A549 (cell line): ENCODE measurements around the gene MDC1. TPM values are rescaled to one million over a fixed set of nuclear protein-coding genes. Genes with fewer than 3 reads are reported as not detected.

Experiments used
- ATAC-seq, 2 experiments: fragments of 200-7000 bp in 1 of 2; fragments of >200 bp in 1 of 2; cut with Nextera tagmentation in 1 of 2; cut with Tn5 transposase in 1 of 2; 3 replicates each; pipeline versions ENCODE4 v1.8.0 to v1.9.1; 2018 to 2020; ENCODE audit warnings: mild to moderate bottlenecking in 1 of 2, moderate library complexity in 1 of 2
- CTCF ChIA-PET: fragments of 300-600 bp; sonication (Branson Sonifier 250); formaldehyde crosslinking; extraction: SDS; loops from one replicate; lab custom pipeline; 2021; ENCODE audit warnings: antibody characterized with exemption, inconsistent platforms; lab: Yijun Ruan, JAX
- POLR2A ChIA-PET: fragments of 350-600 bp; formaldehyde crosslinking; extraction: SDS; loops from one replicate; lab custom pipeline; 2021; ENCODE audit warnings: antibody characterized with exemption, inconsistent platforms; lab: Yijun Ruan, JAX
- DNase-seq, 2 experiments: peaks; one replicate each; pipeline versions ENCODE4 v3.0.0 to v3.0.0-alpha.2; 2011 to 2016; ENCODE audit warnings: low read depth in 1 of 2, low spot score in 1 of 2
- FAIRE-seq: peaks from 2 replicates; lab custom pipeline; 2011; peaks lifted over from hg19 to GRCh38; lab: Jason Lieb, UNC
- H3K27ac ChIP-seq, 2 experiments: fragments of >200 bp; sonication (Bioruptor Twin); formaldehyde crosslinking; 3 replicates each; pipeline ENCODE4 v1.5.1; 2016 to 2017
- H3K4me1 ChIP-seq: fragments of >200 bp; sonication (Bioruptor Twin); formaldehyde crosslinking; 3 replicates; pipeline ENCODE4 v1.6.1; 2016
- H3K4me2 ChIP-seq: fragments of >200 bp; sonication (Bioruptor Twin); formaldehyde crosslinking; 3 replicates; pipeline ENCODE4 v1.6.1; 2016
- H3K4me3 ChIP-seq: fragments of >200 bp; sonication (Bioruptor Twin); formaldehyde crosslinking; 3 replicates; pipeline ENCODE4 v1.5.1; 2016
- H3K9me3 ChIP-seq: fragments of >200 bp; sonication (Bioruptor Twin); formaldehyde crosslinking; 3 replicates; pipeline ENCODE4 v1.6.1; 2016
- CEBPB ChIP-seq, 2 experiments: fragments of >200 bp in 1 of 2; sonication (Bioruptor Twin) in 1 of 2; formaldehyde crosslinking in 1 of 2; IDR thresholded peaks; 2 replicates each; pipeline ENCODE4 v1.6.1; 2012 to 2016
- CHD4 ChIP-seq: fragments of 200-600 bp; sonication (generic); IDR thresholded peaks from 2 replicates; pipeline ENCODE4 v1.6.1; 2016; ENCODE audit warnings: antibody characterized with exemption, mild to moderate bottlenecking, borderline replicate concordance
- EHF ChIP-seq: fragments of 250-450 bp; sonication (Bioruptor Pico); IDR thresholded peaks from 2 replicates; pipeline ENCODE4 v1.5.0; 2020; ENCODE audit warnings: mild to moderate bottlenecking
- EHMT2 ChIP-seq: fragments of 200-600 bp; sonication (generic); IDR thresholded peaks from 2 replicates; pipeline ENCODE4 v1.6.1; 2016; ENCODE audit warnings: antibody characterized with exemption, low read depth, mild to moderate bottlenecking, moderate library complexity
- EP300 ChIP-seq, 2 experiments: fragments of >200 bp; sonication (Bioruptor Twin); formaldehyde crosslinking; IDR thresholded peaks; 2 replicates in 1 of 2; 3 replicates in 1 of 2; pipeline ENCODE4 v1.6.1; 2016 to 2017
- ESRRA ChIP-seq: fragments of 150-350 bp; IDR thresholded peaks from 2 replicates; pipeline ENCODE4 v1.6.1; 2014; ENCODE audit warnings: mild to moderate bottlenecking, low read length, borderline replicate concordance
- FOSB ChIP-seq: fragments of 250-450 bp; sonication (Bioruptor Pico); IDR thresholded peaks from 2 replicates; pipeline ENCODE4 v1.5.0; 2020; ENCODE audit warnings: mild to moderate bottlenecking, moderate library complexity
- HOXA7 ChIP-seq: fragments of 250-450 bp; sonication (Bioruptor Pico); IDR thresholded peaks from 2 replicates; pipeline ENCODE4 v1.5.0; 2020; ENCODE audit warnings: mild to moderate bottlenecking, moderate library complexity
- HOXB13 ChIP-seq: fragments of 250-450 bp; sonication (Bioruptor Pico); IDR thresholded peaks from 2 replicates; pipeline ENCODE4 v1.5.0; 2020; ENCODE audit warnings: low read depth, mild to moderate bottlenecking, moderate library complexity
- KDM1A ChIP-seq: fragments of 200-600 bp; sonication (generic); IDR thresholded peaks from 2 replicates; pipeline ENCODE4 v1.6.1; 2016; ENCODE audit warnings: low read depth, mild to moderate bottlenecking
- MYC ChIP-seq: IDR thresholded peaks from 2 replicates; pipeline ENCODE4 v1.6.1; 2012; ENCODE audit warnings: mild to moderate bottlenecking, inconsistent platforms, low read length, improper control_type of control experiment, borderline replicate concordance
- NR3C1 ChIP-seq: fragments of >200 bp; sonication (Bioruptor Twin); formaldehyde crosslinking; IDR thresholded peaks from 3 replicates; pipeline ENCODE4 v1.6.1; 2017
- PHF8 ChIP-seq: fragments of 200-600 bp; sonication (generic); IDR thresholded peaks from 2 replicates; pipeline ENCODE4 v1.6.1; 2016; ENCODE audit warnings: low read depth, mild to moderate bottlenecking, antibody characterized with exemption, moderate library complexity, borderline replicate concordance
- RAD21 ChIP-seq, 2 experiments: fragments of >200 bp in 1 of 2; sonication (Bioruptor Twin) in 1 of 2; formaldehyde crosslinking in 1 of 2; IDR thresholded peaks in 1 of 2; conservative IDR thresholded peaks in 1 of 2; 2 replicates in 1 of 2; 3 replicates in 1 of 2; pipeline ENCODE4 v1.6.1; 2012 to 2018; ENCODE audit warnings: inconsistent platforms in 1 of 2
- WGBS: methylation state at CpG from one replicate; pipeline ENCODE4 v1.1.6; 2017; ENCODE audit errors: missing lambda C conversion rate; 5-methylcytosine and 5-hydroxymethylcytosine counted together
- polyA plus RNA-seq, 4 experiments: library from polyadenylated mRNA; depleted of rRNA in 3 of 4; stranded (reverse); fragments of >200 nt; fragmentation: RNase III in 1 of 4; extraction: RNeasy Plus Mini Kit Qiagen cat#74134 plus additional on column Dnase treatment in 1 of 4; gene quantifications; 2 replicates in 3 of 4; 3 replicates in 1 of 4; pipeline ENCODE4 v1.2.3, GENCODE V29; 2011 to 2017
- TF ChIP-seq, protein P1 (sequence below): fragments of >200 bp; sonication (Bioruptor Twin); formaldehyde crosslinking; IDR thresholded peaks from 3 replicates; pipeline ENCODE4 v1.5.1; 2016
- TF ChIP-seq, protein P2 (sequence below): fragments of 250-450 bp; sonication (Bioruptor Pico); IDR thresholded peaks from 2 replicates; pipeline ENCODE4 v1.5.0; 2020; ENCODE audit warnings: low read depth, mild to moderate bottlenecking, moderate library complexity
- TF ChIP-seq, protein P3 (sequence below): IDR thresholded peaks from 2 replicates; pipeline ENCODE4 v1.6.1; 2012; ENCODE audit warnings: low read depth, borderline replicate concordance
- TF ChIP-seq, protein P4 (sequence below): fragments of >200 bp; sonication (Bioruptor Twin); formaldehyde crosslinking; IDR thresholded peaks from 3 replicates; pipeline ENCODE4 v1.6.1; 2016
- TF ChIP-seq, protein P5 (sequence below): IDR thresholded peaks from 2 replicates; pipeline ENCODE4 v1.6.1; 2012
- TF ChIP-seq, protein P6 (sequence below): fragments of 450-650 bp; IDR thresholded peaks from 2 replicates; pipeline ENCODE4 v1.6.1; 2014; ENCODE audit warnings: antibody characterized with exemption

The MDC1 gene
- polyA plus RNA-seq, 2 of the 4 experiments (the other 2 are of a cell fraction) = 8.2 to 16.5 TPM

DNA sequence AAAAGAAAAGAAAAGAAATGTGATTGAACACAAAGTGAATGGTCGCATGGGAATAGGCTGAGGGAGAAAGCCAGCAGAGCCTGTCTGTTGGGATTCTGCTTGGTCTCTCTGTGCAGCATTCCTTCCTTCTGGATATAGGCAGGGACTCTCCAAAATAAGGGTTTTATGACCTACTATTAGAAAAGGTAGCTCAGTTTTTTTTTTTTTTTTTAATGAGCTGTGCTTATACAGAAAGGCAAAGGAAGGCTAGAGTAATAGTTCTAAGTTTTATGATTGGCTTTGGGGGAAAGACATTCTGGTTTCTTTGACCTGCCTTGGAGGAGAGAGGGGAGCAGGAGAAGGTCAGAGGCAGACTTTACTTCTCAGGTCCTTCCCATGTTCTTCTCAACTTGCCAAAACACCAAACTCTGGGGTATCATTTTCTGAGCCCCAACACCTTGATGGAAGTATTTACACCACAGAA, 46.1 kb upstream of the MDC1 start:
- Histone ChIP-seq H3K4me2 (peak overlapping the region; percentile 67), H3K27ac (peak overlapping the region; percentile 93 to 97), H3K4me1 (peaks cover 79% of the 10 kb centered on the region), H3K9me3 (no peaks in the 10 kb centered on the region), H3K4me3 (no peak overlapping the region)
- POLR2A ChIA-PET = interaction anchor here (1.0 to 2.3 kb wide), 2 partner anchors 11 to 19 kb away, joined by 3 to 12 read pairs; no protein-coding TSS in a partner anchor
- FAIRE-seq (no peak), ATAC-seq (no peak), DNase-seq (no peak)
- CTCF ChIA-PET = interaction anchor here (0.6 to 0.7 kb wide), 3 partner anchors 8 to 115 kb away, joined by 3 to 4 read pairs (median 4); no protein-coding TSS in a partner anchor
- WGBS = 74% methylated on average over 1 of the region's 1 CpG
- TF ChIP-seq, protein P1, sequence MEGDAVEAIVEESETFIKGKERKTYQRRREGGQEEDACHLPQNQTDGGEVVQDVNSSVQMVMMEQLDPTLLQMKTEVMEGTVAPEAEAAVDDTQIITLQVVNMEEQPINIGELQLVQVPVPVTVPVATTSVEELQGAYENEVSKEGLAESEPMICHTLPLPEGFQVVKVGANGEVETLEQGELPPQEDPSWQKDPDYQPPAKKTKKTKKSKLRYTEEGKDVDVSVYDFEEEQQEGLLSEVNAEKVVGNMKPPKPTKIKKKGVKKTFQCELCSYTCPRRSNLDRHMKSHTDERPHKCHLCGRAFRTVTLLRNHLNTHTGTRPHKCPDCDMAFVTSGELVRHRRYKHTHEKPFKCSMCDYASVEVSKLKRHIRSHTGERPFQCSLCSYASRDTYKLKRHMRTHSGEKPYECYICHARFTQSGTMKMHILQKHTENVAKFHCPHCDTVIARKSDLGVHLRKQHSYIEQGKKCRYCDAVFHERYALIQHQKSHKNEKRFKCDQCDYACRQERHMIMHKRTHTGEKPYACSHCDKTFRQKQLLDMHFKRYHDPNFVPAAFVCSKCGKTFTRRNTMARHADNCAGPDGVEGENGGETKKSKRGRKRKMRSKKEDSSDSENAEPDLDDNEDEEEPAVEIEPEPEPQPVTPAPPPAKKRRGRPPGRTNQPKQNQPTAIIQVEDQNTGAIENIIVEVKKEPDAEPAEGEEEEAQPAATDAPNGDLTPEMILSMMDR = no peak
- TF ChIP-seq, protein P2, sequence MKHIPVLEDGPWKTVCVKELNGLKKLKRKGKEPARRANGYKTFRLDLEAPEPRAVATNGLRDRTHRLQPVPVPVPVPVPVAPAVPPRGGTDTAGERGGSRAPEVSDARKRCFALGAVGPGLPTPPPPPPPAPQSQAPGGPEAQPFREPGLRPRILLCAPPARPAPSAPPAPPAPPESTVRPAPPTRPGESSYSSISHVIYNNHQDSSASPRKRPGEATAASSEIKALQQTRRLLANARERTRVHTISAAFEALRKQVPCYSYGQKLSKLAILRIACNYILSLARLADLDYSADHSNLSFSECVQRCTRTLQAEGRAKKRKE (CRISPR knock-in tag) = no peak
- TF ChIP-seq, protein P3, sequence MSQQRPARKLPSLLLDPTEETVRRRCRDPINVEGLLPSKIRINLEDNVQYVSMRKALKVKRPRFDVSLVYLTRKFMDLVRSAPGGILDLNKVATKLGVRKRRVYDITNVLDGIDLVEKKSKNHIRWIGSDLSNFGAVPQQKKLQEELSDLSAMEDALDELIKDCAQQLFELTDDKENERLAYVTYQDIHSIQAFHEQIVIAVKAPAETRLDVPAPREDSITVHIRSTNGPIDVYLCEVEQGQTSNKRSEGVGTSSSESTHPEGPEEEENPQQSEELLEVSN = no peak
- TF ChIP-seq CEBPB (IDR thresholded peaks at IDR 0.05) (no peak), ESRRA (no peak), EHMT2 (no peak), NR3C1 (no peak)
- TF ChIP-seq, protein P4, sequence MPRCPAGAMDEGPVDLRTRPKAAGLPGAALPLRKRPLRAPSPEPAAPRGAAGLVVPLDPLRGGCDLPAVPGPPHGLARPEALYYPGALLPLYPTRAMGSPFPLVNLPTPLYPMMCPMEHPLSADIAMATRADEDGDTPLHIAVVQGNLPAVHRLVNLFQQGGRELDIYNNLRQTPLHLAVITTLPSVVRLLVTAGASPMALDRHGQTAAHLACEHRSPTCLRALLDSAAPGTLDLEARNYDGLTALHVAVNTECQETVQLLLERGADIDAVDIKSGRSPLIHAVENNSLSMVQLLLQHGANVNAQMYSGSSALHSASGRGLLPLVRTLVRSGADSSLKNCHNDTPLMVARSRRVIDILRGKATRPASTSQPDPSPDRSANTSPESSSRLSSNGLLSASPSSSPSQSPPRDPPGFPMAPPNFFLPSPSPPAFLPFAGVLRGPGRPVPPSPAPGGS = no peak
- TF ChIP-seq, protein P5, sequence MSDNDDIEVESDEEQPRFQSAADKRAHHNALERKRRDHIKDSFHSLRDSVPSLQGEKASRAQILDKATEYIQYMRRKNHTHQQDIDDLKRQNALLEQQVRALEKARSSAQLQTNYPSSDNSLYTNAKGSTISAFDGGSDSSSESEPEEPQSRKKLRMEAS = no peak

DNA sequence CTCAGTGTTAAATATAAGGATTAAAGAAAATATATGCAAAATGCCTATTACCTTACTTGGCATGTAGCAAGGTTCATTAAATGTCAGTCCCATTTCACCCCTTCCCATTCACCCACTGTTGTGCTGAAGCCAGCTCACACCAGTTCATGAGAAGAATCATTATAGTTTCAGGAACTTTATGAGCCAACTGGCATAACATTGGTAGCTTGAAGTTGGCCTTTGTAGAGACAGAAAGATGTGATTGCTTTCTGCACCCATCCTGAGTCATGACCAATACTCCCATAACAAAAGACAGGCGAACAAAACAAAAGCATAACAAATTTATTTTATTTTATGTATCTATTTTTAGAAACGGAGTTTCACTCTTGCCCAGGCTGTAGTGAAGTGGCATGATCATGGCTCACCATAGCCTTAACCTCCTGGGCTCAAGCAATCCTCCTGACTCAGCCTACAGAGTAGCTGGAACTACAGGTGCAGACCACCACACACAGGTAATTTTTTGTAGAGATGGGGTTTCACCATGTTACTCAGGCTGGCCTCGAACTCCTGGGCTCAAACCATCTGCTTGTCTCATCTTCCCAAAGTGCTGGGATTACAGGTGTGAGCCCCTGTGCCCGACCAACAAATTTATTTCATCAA, 44.8 kb upstream of the MDC1 start:
- ATAC-seq = no peak
- POLR2A ChIA-PET = interaction anchor here (1.2 kb wide), 1 partner anchor 17 kb away, joined by 3 read pairs; the partner anchor contains the start of gene IER3

DNA sequence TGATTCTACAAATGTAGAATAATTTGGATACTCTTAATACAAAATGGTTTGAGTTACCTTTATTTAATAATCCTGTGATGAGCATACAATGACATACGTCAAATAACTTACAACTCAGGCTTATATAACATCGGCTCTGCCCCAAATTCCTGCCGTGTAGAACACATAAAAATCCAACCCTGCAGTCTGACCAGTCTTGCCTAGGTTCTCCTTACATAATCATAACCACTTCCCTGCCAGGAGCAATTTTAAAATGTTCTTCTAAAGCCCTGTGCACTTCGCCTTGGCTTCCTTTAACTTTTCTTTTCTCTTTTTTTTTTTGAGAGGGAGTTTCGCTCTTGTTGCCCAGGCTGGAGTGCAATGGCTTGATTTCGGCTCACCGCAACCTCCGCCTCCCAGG, 43.5 kb upstream of the MDC1 start:
- H3K27ac ChIP-seq = peak overlapping the region; percentile 86 to 97
- H3K4me2 ChIP-seq = no peak overlapping the region
- no peaks in the 10 kb centered on the region for H3K9me3 ChIP-seq
- no peak overlapping the region for H3K4me3 ChIP-seq
- ChIA-PET CTCF (interaction anchor here (1.2 kb wide), 1 partner anchor 118 kb away, joined by 3 read pairs; no protein-coding TSS in a partner anchor), POLR2A (no interaction called here)
- ATAC-seq = no peak
- 87% methylated on average over 8 of the region's 8 CpGs for WGBS
- TF ChIP-seq HOXB13 (CRISPR knock-in tag) = no peak
- peaks cover 73% of the 10 kb centered on the region for H3K4me1 ChIP-seq
- FAIRE-seq = no peak
- no peak for DNase-seq

More for the DNA sequence above, 44.8 kb upstream of the MDC1 start:
- H3K4me2 ChIP-seq = no peak overlapping the region
- TF ChIP-seq CEBPB (IDR thresholded peaks at IDR 0.05) (no peak), RAD21 (conservative IDR thresholded peaks at IDR 0.05 in 1 of 2, IDR thresholded peaks at IDR 0.05 in 1 of 2) (no peak), MYC (no peak), EHF (CRISPR knock-in tag) (no peak), KDM1A (no peak), PHF8 (no peak), CHD4 (no peak), FOSB (CRISPR knock-in tag) (no peak), ESRRA (no peak), EP300 (IDR thresholded peaks at IDR 0.05) (no peak), HOXA7 (CRISPR knock-in tag) (no peak)
- TF ChIP-seq, protein P6, sequence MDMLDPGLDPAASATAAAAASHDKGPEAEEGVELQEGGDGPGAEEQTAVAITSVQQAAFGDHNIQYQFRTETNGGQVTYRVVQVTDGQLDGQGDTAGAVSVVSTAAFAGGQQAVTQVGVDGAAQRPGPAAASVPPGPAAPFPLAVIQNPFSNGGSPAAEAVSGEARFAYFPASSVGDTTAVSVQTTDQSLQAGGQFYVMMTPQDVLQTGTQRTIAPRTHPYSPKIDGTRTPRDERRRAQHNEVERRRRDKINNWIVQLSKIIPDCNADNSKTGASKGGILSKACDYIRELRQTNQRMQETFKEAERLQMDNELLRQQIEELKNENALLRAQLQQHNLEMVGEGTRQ = no peak
- TF ChIP-seq, all 56 proteins: peak for 0
- H3K4me1 ChIP-seq = peaks cover 78% of the 10 kb centered on the region
- H3K27ac ChIP-seq = peak overlapping the region; percentile 86 to 97
- CTCF ChIA-PET = interaction anchor here (1.2 kb wide), 1 partner anchor 117 kb away, joined by 3 read pairs; no protein-coding TSS in a partner anchor
- no peaks in the 10 kb centered on the region for H3K9me3 ChIP-seq
- DNase-seq (no peak), FAIRE-seq (no peak)
- H3K4me3 ChIP-seq = no peak overlapping the region
- 87% methylated on average over 4 of the region's 4 CpGs for WGBS
